A549 treated with Mapracorat at 1 μM for 4 hours (cell line): ENCODE measurements around the gene FRMD4B. TPM values are rescaled to one million over a fixed set of nuclear protein-coding genes. Genes with fewer than 3 reads are reported as not detected.

Experiments used
- total RNA-seq: library from RNA; stranded (reverse); fragments of 200-300 nt; extraction: Qiagen RNA extraction; gene quantifications from 5 replicates; pipeline ENCODE4 v1.2.3, GENCODE V29; 2022

FRMD4B gene
- 0.42 to 1.4 TPM (median 1.2 TPM) in 5 replicates for total RNA-seq

DNA sequence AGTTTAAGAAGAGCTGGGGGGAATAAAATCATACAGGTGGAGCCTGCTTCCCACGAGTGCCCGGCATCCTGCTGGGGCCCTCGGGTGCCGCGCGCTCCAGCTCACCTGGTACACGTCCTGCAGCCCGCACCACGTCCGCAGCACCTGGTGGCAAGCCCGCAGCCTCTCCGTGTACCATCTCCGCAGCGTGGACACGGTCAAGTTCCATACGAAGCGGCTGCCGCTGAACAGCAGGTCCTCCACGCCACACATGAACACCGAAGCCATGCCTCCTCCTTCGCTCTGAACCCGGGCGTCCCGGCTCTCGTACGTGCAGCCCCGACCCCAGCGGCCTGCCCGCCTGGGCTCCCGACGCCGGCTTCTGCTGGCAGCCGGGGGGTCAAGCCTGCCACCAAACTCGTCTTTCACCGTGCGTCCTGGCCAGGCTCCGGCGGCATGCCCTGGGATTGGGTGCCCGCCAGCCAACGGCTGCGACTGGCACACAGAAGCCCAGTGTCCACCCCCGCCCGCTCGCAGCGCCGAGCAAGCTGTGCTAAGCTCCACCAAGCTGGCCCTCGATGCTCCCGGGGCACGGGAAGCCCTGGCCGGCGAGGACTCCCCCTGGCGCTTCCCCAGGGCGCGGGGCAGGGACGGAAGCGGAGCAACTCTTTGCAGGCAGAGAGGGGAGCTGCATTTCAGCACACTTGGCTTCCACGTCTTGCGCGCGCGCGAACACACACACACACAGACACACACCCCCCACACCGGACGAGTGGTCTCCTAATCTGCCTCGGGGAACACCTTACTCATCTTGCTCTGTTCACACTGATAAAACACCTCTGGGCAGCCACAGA, at the start of gene FRMD4B:
FRMD4B (minus strand) TSS at position 366 of the 833 bp plus-strand sequence; CDS start at position 267, 99 bp downstream.

DNA sequence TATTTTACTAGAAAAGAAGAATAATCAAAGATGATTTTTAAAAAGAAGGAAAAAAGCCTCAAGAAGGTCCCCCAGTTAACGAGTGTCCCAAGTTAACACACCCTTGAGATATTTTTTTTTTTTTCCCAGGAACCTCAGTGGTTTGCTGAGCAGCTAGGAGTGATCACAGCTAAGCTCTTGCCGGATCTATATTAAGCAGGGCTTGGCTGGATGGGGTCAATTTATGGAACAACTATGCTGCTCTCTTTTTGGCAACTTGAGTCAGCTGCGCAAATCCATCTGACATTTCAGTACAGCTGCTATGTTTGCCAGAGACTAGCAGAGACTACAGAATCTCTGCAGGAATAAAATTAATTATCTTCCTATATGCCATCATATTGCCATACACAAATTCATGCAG, 263.5 kb downstream of the FRMD4B start, which contains the start of gene LMOD3:
LMOD3 (minus strand) TSS at position 193 of the 400 bp plus-strand sequence. CDS start 209 bp downstream, outside the sequence.

